Measurements from ENCODE around the gene BAD. TPM values are rescaled to one million over a fixed set of nuclear protein-coding genes. Genes with fewer than 3 reads are reported as not detected.
"Not testable (repeated sequence)": the region's sequence is repeated elsewhere in the genome, so short reads cannot be mapped to it uniquely, and the experiment has no call there.

Gene BAD
- total RNA-seq (2014; rRNA removed; shearing (Covaris generic)), result 86.4 and 90.5 TPM in 2 replicates

DNA sequence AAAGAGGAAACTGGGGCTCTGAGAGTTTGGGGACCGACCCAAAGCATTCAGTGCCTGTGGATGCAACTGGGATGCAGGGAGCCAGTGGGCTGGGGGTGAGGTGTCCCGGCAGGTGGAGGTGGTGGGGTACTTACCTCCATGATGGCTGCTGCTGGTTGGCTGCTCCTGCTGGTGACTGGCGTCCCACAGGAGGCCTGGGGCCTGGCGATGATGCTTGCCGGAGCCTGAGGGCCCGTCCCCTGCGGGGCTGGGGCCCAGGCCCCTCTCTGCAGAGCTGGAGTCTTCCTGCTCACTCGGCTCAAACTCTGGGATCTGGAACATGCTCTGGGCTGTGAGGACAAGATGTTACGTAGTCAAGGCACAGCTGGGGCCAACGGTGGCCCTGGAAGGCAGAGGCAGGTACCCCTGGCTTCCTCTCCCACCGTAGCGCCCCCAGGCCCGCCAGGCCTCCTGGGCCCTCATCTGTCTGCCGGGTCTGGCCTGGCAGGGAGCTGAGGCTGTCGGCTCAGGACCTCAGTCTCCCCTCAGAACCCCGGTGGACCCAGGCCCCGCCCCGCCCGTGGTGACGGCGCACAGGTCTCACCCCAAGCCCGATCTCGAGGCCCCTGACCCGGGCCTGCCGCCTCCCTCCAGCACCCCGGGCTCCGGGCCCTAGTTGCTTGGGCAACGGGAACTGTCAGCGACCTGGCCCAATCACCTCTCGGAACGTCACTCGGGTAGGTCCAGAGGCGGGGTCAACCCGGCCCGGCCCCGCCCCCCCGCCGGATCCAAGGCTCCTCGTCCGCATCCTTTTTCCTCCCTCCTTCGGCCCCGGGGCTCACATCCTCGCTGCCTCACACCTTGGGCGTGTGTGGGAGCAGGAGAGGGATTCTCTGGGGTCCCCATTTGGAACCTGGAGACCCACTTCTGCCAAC is at the start of gene BAD:
Gene BAD (minus strand): TSS at position 618 of the 914 bp plus-strand sequence. CDS start 297 bp downstream, at position 321.
- DNase-seq (ENCODE audit: low spot score), result peak; percentile 83

DNA sequence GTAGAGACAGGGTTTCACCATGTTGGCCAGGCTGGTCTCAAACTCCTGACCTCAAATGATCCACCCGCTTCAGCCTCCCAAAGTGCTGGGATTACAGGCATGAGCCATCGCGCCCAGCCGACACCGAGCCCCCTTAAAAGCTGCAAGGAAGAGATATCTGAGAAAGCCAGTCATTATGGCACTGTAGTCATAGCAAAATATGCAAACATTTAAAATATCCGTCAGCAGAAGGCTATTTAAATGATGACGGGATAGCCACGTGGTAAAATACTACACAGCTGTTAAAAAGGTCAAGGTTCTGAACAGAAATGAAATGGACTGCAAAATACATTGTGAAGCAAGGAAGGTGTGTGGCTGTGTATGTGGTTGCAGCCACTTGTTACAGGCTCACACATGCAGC is 49.1 kb upstream of the BAD start:
- DNase-seq (ENCODE audit: low spot score), result no peak

GRCh38 chr11:64331569-64332371 is 47.3 kb upstream of the BAD start:
- DNase-seq (ENCODE audit: low spot score), result peak; percentile 88

GRCh38 chr11:64330888-64331287 is 46.4 kb upstream of the BAD start:
- no peak for DNase-seq (ENCODE audit: low spot score)

- no peak for DNase-seq (ENCODE audit: low spot score)
These were observed 43.5 kb upstream of the BAD start for GRCh38 chr11:64327993-64328392.

DNA sequence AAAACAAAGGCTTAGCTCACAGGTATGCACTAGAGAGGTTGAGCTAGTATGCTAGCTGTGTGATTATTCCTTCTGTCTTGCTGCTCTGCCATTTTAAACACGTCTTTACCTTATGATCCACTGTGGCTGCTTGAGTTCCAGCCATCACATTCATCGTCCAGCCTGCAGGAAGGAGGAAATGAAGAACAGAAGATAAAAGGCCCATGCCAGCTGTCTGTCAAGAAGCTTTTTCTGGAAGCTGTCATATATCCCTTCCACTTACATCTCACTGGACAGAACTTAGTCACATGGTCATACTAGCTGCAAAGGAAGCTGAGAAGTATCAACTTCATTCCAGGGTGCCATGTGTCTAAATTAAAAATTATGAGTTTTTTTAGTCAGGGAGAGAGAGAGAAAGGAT is 42.9 kb upstream of the BAD start:
- DNase-seq (ENCODE audit: low spot score), result no peak

GRCh38 chr11:64324692-64325469 is 40.4 kb upstream of the BAD start:
- DNase-seq (ENCODE audit: low spot score), result no peak

DNA sequence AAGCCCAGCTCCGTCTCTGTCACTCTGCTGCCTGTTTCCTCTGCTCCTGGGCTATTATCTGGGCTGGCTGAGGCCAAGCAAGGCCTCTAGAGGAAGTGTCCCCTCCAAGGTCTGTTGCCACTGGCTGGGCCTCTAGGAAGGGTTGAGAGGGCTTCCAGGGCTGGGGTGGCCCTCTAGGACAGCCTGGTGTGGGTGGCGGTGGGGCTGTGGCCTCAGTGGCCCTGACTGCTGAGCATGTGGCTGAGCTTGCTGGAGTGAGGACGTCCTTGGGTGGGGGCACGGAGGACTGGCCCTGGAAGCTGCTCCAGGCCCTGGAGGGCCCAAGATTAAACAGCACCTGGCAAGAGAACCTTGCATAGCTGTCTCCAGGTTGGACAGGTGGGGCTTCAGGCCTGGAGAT is 39.5 kb upstream of the BAD start:
- DNase-seq (ENCODE audit: low spot score), result not testable (repeated sequence)

GRCh38 chr11:64323373-64323772 is 38.9 kb upstream of the BAD start:
- DNase-seq (ENCODE audit: low spot score), result no peak

DNA sequence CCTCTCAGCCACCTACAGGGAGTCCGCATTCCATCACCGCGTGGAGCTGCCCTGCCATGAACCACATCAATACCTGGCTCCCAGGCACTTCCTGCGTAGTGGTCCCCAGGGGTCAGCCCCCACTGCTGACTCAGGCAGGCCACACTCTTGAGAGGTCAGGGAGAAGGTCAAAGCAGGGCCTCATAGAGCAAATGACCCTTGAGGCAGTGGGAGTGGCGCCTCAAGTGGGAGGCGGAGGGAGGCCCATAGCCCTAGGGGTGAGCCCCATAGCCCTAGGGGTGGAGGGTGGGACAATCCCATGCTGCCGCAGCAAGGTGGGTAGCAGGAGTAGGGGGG is 38.4 kb upstream of the BAD start:
- no peak for DNase-seq (ENCODE audit: low spot score)

- DNase-seq (ENCODE audit: low spot score), result peak; percentile 86
These were observed 37.1 kb upstream of the BAD start for GRCh38 chr11:64321533-64321932.

DNA sequence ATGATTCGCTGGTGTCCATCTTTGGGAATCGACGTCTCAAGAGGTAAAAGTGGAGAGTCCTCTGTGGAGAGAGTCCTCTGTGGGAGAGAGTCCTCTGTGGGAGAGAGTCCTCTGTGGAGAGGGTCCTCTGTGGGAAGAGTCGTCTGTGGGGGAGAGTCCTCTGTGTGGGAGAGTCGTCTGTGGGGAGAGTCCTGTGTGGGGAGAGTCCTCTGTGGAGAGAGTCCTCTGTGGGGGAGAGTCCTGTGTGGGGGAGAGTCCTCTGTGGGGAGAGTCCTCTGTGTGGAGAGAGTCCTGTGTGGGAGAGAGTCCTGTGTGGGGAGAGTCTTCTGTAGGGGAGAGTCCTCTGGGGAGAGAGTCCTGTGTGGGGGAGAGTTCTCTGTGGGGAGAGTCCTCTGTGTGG is 36.6 kb upstream of the BAD start:
- DNase-seq (ENCODE audit: low spot score), result no peak

DNA sequence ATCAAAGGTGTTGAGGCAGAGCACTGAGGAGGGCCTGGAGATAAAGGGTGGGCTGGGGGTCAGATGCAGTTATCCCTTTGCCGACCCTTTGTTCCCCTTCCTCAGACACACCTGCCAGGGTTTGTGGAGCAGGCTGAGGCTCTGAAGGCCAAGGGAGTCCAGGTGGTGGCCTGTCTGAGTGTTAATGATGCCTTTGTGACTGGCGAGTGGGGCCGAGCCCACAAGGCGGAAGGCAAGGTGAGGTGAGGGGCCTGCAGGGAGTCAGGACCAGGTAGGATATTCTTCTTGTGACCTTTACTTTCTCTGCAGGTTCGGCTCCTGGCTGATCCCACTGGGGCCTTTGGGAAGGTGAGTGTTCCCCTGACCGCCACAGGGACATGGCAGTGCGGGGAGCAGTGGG is 36.1 kb upstream of the BAD start:
- no peak for DNase-seq (ENCODE audit: low spot score)

DNA sequence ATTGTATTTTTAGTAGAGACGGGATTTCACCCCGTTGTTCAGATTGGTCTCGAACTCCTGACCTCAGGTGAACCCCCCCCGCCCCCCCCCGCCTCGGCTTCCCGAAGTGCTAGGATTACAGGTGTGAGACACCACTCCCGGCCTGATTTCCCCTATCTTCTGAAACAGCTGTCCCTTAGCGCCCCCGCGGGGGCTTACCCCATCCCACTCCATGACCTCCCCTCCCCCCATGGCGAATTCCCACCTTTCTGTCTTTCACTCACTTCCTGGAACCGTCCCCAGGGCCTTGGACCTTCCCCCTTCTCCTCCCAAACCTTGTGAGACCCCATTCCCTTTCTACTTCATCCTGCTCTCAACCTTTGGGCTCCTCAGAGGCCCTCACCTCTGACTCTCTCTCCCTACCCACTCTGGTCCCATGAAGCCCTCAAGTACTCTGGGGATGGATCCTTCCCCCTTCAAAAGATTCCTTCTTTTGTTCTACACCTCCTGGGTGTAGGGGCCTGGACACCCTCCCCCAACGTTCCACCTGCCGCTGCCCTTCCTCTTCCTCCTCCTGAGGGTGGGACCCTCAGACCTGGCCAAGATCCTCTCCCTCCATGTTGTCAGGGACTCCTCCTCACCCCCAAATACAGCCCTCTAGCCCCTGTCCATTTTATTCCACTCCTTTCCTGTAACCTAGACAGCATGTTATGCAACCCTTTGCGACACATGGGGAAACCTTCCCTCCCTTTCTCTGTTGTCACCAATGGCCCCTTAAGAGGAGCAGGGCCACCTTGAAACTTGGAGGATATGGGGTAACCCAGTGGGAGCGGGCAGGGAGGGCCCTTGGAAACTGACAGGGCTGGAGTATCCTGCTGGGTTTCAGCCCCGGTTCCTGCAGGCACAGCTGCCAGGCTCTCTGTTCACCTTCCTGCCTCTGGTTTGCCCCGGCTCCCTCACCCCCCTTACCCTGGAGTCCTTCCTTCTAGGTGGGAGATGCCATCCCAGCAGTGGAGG is 34.6 kb upstream of the BAD start:
- no peak for DNase-seq (ENCODE audit: low spot score)

DNA sequence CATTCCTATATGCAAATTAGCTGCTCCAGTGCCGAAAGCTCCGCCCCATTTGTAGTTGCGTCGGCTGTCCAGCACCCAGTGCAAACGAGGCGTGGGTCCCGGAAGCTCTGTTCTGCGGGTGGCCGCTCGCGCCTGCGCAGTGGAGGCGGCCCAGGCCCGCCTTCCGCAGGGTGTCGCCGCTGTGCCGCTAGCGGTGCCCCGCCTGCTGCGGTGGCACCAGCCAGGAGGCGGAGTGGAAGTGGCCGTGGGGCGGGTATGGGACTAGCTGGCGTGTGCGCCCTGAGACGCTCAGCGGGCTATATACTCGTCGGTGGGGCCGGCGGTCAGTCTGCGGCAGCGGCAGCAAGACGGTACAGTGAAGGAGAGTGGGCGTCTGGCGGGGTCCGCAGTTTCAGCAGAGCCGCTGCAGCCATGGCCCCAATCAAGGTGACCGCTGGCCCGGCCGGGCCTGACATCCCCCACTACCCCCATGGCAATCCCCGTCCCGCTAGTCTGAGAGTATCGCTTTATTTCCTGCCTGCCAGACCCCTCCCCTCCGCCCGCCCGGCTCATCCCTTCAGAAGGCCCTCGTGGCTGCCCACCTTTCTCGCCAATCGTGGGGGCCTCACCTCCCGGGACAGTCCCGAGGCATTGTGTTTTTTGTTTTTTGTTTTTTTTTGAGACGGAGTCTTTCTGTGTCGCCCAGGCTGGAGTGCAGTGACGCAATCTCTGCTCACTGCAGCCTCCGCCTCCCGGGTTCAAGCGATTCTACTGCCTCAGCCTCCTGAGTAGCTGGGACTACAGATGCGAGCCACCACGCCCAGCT is 33.7 kb upstream of the BAD start, which contains the start of gene PRDX5:
Gene PRDX5 (plus strand): TSS at position 161 of the 805 bp plus-strand sequence. CDS start 95 bp downstream, at position 256.
- peak; percentile 96 for DNase-seq (ENCODE audit: low spot score)

DNA sequence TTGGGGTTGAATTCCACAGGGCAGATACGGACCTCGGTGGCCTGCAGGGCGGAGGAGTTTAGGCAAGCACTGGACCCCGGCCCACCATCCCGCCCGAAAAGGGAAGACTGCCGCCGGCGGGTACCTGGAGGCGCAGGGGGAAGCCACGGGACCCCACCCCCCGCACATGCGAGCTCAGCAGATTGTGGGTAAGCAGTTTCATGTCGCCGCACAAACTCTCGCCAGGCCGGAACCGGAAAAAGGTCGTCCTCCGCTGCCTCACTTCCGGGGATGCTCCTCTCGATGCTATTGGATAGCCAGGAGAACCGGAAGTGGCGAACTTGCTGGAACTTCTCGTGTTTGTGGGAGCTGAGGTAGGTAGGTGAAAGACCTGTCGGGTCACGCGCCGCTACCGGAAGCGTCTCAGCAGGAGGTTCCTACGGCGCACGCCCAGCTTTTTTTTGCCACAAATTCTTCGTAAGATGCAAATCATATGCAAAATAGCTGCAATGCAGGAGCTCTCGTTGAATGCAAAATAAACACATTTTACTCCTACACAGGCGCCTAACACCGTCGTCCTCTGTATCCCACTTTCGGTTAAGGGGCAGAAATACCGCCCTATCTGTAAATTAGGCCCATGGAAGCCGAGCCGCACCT is 33.0 kb upstream of the BAD start, which contains the start of gene TRMT112:
Gene TRMT112 (minus strand): TSS at position 235 of the 636 bp plus-strand sequence. CDS start 33 bp downstream, at position 202.
- DNase-seq (ENCODE audit: low spot score), result peak; percentile 99

- DNase-seq (ENCODE audit: low spot score), result no peak
These were observed 32.3 kb upstream of the BAD start for GRCh38 chr11:64316672-64317324.

DNA sequence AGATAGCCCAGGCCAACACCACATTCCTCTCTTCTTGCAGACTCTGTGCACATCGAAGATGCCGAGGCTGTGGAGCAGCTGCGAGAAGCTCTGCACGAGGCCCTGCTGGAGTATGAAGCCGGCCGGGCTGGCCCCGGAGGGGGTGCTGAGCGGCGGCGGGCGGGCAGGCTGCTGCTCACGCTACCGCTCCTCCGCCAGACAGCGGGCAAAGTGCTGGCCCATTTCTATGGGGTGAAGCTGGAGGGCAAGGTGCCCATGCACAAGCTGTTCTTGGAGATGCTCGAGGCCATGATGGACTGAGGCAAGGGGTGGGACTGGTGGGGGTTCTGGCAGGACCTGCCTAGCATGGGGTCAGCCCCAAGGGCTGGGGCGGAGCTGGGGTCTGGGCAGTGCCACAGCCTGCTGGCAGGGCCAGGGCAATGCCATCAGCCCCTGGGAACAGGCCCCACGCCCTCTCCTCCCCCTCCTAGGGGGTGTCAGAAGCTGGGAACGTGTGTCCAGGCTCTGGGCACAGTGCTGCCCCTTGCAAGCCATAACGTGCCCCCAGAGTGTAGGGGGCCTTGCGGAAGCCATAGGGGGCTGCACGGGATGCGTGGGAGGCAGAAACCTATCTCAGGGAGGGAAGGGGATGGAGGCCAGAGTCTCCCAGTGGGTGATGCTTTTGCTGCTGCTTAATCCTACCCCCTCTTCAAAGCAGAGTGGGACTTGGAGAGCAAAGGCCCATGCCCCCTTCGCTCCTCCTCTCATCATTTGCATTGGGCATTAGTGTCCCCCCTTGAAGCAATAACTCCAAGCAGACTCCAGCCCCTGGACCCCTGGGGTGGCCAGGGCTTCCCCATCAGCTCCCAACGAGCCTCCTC is 31.4 kb upstream of the BAD start:
- not testable (repeated sequence) for DNase-seq (ENCODE audit: low spot score)
